ENCODE data around the gene TUBB4A. TPM values are rescaled to one million over a fixed set of nuclear protein-coding genes. Genes with fewer than 3 reads are reported as not detected.
A peak's percentile ranks its signal among the peaks of the same experiment; 100 is the strongest.
"Not testable (repeated sequence)": the region's sequence is repeated elsewhere in the genome, so short reads cannot be mapped to it uniquely, and the experiment has no call there.

Gene TUBB4A
- polyA plus RNA-seq (2014; cell fraction: cytosol; rRNA removed) = 8.0 and 9.6 TPM in 2 replicates
- polyA plus RNA-seq (2014; cell fraction: nucleus; rRNA removed) = 2.2 and 3.8 TPM in 2 replicates

DNA sequence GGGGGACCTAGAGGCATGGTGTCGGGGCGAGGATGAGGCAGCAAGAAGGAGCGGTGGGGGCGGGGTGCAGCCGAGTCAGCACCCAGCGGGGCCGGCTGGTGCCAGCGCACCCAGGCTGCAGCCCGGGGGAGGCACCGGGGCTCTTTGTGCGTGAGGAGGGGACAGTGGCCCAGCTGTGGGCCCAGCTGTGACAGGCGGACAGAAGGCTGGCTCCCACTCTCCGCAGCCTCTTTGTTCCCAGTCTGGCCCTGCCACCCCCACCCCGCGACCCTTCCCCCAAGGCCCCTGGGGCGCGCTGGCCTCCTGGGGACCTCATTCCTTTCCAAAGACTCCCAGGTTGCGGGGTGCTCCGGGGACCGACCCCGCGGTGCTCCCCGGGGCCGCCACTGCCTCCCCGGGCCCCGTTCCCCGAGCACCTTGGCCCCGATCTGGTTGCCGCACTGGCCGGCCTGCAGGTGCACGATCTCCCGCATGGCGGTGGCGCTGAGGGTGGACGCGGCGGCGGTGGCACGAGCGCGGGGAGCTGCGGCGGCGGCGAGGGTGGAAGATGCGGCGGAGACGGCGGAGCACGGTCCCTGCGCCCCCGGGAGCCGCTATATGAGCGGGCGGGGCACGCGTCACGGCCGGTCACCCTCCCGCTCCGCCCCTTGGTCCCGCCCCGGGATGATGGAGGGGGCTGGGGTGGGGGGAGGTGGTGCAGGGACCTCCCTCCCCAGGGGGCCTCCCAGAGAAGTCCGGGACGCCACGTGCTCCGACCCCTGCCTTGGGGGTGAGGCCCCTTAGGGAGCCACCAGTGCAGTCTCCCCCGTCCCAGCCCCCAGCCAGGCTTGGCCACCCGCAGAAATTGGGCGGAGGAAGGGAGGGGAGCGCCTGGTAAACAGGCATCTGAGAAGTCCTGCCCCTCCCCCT lies at the start of gene TUBB4A:
Gene TUBB4A (minus strand): TSS at position 570 of the 909 bp plus-strand sequence. CDS start 97 bp downstream, at position 473.
- DNase-seq (ENCODE audit: low spot score) = peak; percentile 31

DNA sequence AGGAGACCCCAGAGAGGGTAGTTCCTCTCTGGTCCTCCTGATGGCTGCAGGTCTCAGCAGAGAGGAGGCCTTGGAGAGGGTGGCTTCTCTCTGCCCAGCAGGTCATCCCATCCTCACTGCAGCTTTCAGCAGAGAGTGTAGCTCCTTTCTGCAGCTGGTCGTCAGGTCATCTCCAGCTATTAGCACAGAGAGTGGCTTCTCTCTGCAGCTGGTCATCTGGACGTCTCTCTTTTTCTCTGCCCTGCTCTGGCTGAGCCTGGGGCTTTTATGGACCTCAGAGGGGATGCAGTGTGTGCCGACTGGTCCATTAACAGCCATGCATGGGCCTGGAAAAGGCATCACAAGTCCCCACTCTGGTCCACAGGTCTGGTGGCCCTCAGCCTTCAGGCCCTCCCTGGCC lies 49.0 kb upstream of the TUBB4A start:
- DNase-seq (ENCODE audit: low spot score) = no peak

DNA sequence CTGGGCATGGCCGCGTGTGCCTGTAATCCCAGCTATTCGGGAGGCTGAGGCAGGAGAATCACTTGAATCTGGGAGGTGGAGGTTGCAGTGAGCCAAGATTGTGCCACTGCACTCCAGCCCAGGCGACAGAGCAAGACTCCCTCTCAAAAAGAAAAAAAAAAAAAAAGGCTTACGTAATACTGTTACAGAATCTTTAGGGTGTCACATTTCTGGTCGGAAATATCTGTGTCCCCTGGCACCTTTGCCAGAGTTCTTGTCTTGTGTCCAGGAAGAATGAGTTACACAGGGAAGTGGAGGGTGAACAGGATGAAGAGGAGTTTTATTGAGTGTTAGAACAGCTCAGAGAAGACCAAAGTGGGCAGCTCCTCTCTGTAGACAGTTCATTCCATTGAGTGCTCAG lies 48.6 kb upstream of the TUBB4A start:
- DNase-seq (ENCODE audit: low spot score) = not testable (repeated sequence)

DNA sequence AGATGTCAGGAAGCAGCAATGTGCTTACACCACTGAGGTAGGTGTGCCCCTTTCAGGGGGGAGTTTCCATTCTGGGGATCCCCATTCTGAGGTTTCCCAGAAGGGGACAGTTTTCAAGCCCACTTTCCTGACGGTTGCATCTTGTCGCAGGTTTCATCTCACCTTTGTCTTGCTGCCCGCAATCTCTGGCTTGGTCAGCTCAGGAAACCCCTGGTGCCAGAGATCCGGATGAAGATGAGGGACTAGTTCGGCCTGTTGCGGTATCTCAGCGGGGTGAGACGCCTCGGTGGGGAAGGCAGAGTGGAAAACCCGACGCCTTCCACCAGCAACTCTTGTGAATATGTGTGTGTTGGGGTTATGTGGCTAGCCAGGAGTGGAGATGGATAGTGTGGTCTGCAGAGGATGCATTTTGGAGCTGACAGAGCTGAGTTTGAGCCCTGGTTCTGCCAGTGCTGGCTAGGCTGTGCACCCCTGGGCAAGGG lies 41.8 kb upstream of the TUBB4A start:
- DNase-seq (ENCODE audit: low spot score) = no peak

DNA sequence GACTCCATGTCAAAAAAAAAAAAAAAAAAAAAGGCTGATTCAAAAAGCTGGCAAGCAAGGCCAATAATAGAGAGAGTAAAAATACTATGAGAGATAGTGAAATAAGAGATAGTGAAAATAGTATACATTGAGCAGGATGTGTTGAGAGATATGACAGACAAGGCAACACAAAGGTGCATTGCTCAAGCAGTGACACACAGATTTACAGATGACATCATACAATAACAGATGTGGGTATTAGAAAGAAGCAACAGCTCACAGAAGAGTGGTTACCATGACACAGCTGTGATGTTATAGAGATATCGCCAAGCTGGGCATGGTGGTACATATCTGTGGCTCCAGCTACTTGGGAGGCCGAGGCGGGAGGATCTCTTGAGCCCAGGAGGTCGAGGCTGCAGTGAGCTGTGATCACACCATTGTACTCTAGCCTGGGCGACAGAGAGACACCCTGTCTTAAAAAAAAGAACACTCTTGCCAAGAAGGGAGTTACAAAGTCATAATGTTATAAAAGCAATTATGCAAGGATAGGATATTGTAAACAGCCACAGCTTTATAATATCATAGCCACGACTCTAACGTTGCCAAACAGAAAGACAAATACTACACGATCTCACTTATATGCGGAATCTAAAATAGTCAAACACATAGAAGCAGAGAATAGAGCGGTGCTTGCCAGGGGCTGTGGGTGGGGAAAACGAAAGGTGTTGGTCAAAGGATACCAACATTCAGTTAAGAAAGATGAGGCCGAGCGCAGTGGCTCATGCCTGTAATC lies 39.0 kb upstream of the TUBB4A start:
- no peak for DNase-seq (ENCODE audit: low spot score)

DNA sequence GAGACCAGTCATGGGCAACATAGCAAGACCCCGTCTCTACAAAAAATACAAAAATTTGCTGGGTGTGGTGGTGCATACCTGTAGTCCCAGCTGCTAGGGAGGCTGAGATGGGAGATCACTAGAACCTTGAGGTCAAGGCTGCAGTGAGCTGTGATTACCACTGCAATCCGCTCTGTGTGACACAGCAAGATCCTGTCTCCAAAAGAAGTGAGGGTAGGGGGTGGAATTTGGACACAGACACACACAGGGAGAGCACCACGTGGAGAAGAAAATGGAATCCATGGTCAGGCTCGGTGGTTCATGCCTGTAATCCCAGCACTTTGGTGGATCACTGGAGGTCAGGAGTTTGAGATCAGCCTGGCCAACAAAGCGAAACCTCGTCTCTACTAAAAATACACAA lies 37.4 kb upstream of the TUBB4A start:
- DNase-seq (ENCODE audit: low spot score) = no peak

DNA sequence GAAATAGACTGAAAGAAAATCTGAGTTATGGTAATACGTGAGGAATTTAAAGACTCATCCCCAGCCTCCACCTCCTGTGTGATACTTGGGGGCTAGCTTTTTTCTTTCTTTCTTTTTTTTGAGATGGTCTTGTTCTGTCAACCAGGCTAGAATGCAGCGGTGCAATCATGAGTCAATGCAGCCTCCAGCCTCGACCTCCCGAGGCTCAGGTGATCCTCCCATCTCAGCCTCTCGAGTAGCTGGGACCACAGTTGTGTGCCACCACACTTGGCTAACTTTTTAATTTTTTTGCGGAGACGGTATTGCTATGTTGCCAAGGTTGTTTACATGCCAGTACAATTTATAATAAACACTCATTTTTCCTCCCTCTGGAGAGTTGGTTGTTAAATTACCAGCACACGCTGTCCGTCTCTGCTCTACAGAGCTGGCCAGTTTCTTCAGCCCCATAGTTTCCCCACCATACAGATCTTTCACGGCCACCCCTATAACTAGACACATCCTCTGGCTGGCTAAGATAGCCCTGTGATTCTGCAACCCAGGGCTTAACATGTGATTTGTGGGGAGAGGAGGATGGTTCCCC lies 33.5 kb upstream of the TUBB4A start:
- no peak for DNase-seq (ENCODE audit: low spot score)

DNA sequence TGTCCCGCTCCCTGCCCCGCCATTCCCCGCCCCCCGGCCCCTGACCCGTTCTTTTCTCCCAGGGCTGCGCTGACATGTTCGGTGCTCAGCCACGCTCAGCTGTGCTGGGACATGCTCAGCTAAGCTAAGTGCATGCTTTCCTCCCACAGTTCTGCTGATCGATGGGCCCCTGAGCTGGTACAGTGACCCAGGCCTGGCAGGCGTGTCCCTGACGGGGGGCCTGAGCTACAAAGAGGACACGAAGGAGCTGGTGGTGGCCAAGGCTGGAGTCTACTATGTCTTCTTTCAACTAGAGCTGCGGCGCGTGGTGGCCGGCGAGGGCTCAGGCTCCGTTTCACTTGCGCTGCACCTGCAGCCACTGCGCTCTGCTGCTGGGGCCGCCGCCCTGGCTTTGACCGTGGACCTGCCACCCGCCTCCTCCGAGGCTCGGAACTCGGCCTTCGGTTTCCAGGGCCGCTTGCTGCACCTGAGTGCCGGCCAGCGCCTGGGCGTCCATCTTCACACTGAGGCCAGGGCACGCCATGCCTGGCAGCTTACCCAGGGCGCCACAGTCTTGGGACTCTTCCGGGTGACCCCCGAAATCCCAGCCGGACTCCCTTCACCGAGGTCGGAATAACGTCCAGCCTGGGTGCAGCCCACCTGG lies 32.5 kb upstream of the TUBB4A start:
- DNase-seq (ENCODE audit: low spot score) = no peak

DNA sequence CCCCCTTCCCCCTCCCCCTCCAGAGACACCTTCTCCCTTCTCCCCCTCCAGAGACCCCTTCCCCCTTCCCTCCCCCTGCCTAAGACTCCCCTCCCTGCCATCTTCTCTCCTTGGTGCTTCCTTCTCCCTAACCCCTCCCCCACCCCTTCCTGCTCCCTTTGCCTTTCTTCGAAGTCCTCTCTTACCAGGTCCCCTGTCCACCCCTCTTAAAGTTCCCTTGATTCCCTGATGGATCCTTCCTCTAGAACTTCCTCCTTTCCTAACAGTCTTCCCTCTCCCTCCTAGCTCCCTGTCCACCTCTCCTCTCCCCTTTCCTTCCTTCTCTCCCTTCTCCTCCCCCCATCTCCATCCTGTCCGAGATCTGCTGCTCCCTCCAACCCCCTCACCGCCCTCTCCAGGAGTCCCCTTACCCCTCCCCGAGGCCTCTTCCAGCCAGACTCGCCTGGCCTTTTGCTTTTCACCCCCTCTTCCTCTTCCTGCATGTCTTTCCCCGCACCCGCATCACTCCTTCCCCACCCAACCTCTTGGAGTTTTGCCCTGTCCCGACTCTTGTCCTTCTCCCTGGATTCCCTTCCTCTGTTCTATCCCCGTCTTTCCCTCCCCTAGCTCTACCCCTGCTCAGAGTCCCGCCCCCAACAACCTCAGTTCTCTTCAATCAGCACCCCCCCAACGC lies 31.8 kb upstream of the TUBB4A start:
- DNase-seq (ENCODE audit: low spot score) = no peak

DNA sequence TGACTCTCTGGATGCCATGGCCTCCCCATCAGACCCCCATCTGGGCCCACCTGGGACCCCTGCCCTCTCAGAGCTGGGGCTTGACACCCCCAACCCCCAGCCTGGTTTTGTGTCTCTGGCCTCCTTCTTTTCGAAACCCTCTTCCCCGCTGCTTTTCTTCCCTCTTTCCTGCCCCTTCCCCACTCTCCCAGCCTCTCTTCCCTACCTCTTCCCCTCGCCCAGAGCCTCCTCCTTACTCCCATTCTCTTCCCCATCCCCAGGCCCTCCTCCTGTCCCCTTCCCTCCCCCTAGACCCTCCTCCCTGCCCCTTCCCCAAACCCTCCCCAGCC lies 30.9 kb upstream of the TUBB4A start:
- DNase-seq (ENCODE audit: low spot score) = no peak

DNA sequence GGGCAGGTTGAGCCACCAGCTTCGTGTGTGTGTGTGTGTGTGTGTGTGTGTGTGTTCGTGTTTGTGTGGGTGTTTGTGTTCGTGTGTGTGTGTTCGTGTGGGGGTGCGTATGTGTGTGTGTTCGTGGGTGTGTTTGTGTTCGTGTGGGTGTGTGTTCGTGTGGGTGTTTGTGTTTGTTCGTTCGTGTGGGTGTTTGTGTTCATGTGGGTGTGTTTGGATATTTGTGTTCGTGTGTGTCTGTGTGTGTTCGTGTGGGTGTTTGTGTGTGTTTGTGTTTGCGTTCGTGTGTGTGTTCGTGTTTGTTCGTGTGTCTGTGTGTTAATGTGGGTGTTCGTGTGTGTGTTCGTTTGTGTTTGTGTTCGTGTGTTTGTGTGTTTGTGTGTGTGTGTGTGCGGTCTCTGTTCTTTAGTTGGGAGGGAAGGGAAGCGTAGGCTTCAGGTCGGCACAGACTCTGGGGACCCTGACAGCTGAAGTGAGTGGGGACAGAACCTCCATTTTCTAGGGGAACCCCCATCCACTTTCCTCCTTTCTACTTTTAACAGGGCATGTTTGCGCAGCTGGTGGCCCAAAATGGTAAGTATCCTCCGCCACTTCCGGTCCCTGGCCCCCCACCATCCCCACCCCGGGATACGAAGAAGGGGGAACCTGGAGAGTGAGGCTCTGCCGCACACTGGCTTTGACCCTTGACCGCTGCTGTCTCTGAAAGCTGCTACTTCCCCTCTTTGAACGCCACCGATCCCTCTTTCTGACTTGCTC lies 30.3 kb upstream of the TUBB4A start:
- DNase-seq (ENCODE audit: low spot score) = no peak

DNA sequence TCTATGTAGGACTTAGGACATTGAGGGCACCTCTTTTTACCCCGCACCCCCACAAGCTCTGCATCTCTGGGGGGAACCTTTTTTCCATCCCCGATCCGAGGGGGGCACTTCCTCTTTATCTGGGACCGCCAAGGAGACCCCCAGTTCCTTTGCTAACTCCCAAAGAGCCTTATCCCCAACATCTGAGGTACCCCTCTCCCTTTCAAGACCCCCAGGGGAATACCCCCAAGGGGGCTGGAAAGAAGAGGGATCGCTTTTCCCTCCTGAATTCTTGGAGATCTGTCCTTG lies 29.8 kb upstream of the TUBB4A start:
- no peak for DNase-seq (ENCODE audit: low spot score)

DNA sequence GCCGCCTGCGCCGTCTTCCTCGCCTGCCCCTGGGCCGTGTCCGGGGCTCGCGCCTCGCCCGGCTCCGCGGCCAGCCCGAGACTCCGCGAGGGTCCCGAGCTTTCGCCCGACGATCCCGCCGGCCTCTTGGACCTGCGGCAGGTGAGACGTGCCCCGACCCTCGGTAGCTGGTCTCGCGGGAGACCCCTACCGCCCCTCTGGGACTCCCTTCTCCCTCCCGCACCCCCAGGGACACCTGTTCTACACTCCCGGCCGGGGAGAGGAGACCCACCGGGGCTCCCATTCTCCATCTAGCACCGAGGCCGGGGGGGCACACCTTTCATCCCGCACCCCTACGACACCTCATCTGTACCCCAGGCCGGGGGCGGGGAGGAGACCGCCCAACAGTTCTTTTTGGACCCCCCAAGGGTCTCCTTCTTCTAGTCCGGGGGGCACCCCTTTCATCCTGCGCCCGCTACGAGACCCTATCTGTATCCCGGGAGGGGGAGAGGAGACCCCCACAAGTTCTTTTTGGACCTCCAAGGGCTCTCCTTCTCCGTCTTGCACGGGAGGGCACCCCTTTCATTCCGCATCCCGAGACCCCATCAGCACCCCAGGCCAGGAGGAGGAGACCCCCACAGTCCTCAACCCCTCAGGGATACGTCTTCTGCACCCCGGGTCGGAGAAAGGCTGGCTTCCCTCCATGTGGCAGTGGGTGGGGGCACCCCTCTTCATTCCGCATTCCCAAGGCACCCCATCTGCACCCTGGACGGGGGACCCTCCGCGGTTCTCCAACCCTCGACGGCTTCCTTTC lies 29.2 kb upstream of the TUBB4A start:
- no peak for DNase-seq (ENCODE audit: low spot score)

DNA sequence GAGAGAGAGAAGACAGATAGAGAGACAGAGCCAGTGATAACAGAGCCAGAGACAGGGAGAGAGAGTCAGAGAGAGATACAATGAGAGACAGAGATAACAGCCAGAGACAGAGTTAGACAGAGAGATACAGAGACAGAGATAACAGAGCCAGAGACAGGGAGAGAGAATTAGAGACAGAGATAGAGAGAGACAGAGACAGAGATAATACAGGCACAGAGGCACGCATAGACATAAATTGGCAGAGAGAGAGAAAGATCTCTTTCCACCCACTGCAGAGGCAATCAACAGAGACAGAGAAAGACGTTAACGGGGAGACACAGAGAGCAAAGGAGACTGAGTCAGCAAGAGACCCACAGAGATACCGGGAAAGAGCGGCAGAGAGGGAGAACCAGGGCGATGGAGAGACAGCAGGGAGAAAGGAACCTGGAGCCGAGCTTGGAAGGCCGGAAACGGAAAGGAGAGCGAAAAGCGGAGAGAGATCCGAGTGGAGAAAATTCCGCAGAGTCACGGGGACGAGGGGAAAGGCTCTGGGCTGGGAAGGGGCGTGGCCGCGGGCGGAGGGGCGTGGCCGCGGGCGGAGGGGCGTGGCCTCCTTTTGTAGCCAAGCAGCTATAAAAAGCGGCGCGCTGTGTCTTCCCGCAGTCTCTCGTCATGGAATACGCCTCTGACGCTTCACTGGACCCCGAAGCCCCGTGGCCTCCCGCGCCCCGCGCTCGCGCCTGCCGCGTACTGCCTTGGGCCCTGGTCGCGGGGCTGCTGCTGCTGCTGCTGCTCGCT lies 28.5 kb upstream of the TUBB4A start, which contains the start of gene TNFSF9:
Gene TNFSF9 (plus strand): TSS at position 641 of the 777 bp plus-strand sequence. CDS start 11 bp downstream, at position 652.
- DNase-seq (ENCODE audit: low spot score) = peak; percentile 60

DNA sequence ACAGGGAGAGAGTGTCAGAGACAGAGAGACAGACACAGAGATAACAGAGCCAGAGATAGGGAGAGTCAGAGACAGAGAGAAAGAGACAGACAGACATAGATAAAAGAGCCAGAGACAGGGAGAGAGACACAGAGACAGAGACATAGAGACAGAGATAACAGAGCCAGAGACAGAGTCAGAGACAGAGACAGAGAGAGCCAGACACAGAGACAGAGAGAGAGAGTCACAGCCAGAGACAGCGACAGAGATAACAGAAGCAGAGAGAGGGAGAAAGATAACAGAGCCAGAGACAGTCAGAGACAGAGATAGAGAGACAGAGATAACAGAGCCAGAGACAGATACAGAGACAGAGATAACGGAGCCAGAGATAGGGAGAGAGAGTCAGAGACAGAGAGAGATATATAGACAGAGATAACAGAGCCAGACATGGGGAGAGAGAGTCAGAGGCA lies 27.9 kb upstream of the TUBB4A start:
- no peak for DNase-seq (ENCODE audit: low spot score)

DNA sequence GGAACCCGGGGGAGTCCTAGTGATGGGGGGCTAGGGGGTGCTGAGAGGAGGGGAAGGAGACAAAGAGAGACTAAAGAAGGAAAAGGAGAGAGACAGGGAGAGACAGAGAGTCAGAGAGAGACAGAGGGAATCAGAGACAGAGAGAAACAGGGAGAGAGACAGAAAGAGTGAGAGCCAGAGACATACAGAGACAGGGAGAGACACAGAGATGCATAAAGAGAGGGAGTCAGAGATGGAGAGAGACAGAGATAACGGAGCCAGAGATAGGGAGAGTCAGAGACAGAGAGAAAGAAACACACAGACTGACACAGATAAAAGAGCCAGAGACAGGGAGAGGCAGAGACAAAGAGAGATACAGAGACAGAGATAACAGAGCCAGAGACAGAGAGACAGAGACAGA lies 27.2 kb upstream of the TUBB4A start:
- no peak for DNase-seq (ENCODE audit: low spot score)

DNA sequence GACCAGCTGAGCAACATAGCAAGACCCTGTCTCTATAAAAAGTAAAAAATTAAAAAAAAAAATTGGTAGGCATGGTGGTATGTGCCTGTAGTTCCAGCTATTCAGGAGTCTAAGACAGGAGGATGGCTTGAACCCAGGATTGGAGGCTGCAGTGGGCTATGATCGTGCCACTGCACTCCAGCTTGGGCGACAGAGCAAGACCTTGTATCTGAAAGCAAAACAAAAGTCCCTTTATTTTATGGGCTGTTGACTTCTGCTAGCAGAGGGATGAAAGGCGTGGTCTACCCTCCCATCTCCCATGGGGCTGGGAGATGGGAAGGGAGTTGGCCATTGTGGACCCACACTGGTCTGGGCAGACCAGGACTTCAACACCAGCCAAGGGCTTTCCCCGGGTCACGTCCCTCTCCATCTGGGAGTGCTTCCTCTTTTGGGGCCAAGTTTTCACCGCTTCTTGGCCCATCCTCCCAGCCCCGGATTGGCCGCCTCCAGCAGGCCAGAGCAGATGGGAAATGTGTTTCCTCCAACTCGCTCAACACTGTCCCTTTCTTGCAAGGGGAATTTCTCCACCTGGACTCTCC lies 26.5 kb upstream of the TUBB4A start:
- DNase-seq (ENCODE audit: low spot score) = no peak

DNA sequence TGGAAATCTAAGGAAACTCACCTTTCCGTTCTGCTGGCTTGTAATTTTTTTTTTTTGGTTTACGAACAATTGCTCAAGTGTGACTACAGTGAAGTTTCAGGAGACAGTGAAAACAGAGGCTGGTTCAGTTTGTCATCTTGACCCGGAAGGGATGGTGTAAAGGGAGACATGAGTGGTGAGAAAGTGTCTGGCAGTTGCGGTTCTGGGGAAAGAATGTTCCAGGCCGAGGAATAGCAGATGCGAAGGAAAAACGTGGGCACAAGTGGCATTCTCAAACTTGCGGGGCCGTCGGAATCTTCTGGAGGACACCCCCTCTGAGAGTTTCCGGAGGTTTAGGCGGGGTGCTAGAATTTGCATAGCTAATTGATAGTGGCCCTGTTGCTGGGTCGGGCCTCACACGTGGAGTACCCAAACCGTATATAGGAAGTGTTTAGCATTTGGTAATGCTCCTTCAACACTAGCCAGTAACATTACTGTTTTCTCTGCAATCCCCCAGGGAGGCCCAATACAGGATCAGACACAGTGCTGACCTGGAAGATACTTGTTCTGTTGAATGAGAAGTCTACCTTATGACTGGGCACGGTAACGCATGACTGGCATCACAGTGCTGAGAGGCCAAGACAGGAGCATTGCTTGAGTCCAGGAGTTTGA lies 25.9 kb upstream of the TUBB4A start:
- DNase-seq (ENCODE audit: low spot score) = no peak

Data from SK-N-DZ (cell line).